Panc1 (cell line): Measurements from ENCODE around the gene SPRED2.

Experiments
- CTCF ChIP-seq: fragments of 450-650 bp; IDR thresholded peaks from 2 replicates; pipeline ENCODE4 v1.5.1; 2017; ENCODE audit warnings: mild to moderate bottlenecking
- POLR2AphosphoS5 ChIP-seq: IDR thresholded peaks from 2 replicates; pipeline ENCODE4 v1.6.1; 2012; ENCODE audit warnings: mild to moderate bottlenecking, low read depth, low read length, moderate library complexity
- REST ChIP-seq, 2 experiments: IDR thresholded peaks; 2 replicates each; pipeline ENCODE4 v1.6.1; 2011 to 2012; ENCODE audit warnings: low read depth in 2 of 2, control low read depth in 1 of 2, low read length in 1 of 2, mild to moderate bottlenecking in 1 of 2, moderate library complexity in 1 of 2; ENCODE audit not compliant: insufficient read depth in 1 of 2
- SIN3A ChIP-seq: IDR thresholded peaks from 2 replicates; pipeline ENCODE4 v1.6.1; 2012; ENCODE audit warnings: low read depth, mild to moderate bottlenecking, low read length, moderate library complexity, borderline replicate concordance; ENCODE audit not compliant: insufficient read depth
- TCF7L2 ChIP-seq: IDR thresholded peaks from 2 replicates; pipeline ENCODE4 v1.6.1; 2011; ENCODE audit warnings: mild to moderate bottlenecking, low read depth, low read length, inconsistent platforms

- no peak for TF ChIP-seq CTCF
- no peak for TF ChIP-seq TCF7L2
- TF ChIP-seq POLR2AphosphoS5, result no peak
- no peak for TF ChIP-seq SIN3A
- TF ChIP-seq REST (IDR thresholded peaks at IDR 0.05; ENCODE audit: insufficient read depth in 1 of 2, low read depth in 2 of 2, low read length in 1 of 2), result no peak
These were observed 87.7 kb downstream of the SPRED2 start for GRCh38 chr2:65344689-65345088.
